ENCODE results near the gene ACTL6A.

Gene ACTL6A

GRCh38 chr3:179591313-179591712, 28.6 kb downstream of the ACTL6A start:
- no peak for DNase-seq

GRCh38 chr3:179599531-179599930, 36.8 kb downstream of the ACTL6A start:
- no peak for DNase-seq

GRCh38 chr3:179603321-179603720, 40.6 kb downstream of the ACTL6A start:
- no peak for DNase-seq

DNA sequence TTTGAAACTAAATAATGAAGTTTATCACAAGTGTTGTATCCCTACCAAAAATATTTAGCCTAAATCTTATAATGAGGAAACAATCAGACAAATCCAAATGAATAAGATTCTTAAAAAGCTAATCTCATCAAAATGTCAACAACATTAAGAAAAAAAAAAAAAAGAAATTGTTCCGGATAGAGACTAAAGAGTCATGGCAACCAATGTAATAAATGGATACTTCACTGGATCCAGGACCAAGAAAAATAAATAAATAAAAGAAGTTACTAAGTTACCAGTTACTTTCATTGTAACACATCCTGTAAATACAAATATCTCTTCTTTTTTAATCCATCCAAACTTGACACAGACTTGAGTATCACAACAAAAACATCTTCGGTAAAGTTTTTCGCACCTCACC, 41.1 kb downstream of the ACTL6A start:
- DNase-seq = no peak

GRCh38 chr3:179604321-179605078, 41.8 kb downstream of the ACTL6A start, which contains the start of the genes MRPL47 and NDUFB5:
Gene MRPL47 (minus strand): TSS chr3:179604638. CDS start chr3:179604624, 14 bp downstream.
Gene NDUFB5 (plus strand): TSS chr3:179604794. CDS start chr3:179604816, 22 bp downstream.
- peak; percentile 91 for DNase-seq

DNA sequence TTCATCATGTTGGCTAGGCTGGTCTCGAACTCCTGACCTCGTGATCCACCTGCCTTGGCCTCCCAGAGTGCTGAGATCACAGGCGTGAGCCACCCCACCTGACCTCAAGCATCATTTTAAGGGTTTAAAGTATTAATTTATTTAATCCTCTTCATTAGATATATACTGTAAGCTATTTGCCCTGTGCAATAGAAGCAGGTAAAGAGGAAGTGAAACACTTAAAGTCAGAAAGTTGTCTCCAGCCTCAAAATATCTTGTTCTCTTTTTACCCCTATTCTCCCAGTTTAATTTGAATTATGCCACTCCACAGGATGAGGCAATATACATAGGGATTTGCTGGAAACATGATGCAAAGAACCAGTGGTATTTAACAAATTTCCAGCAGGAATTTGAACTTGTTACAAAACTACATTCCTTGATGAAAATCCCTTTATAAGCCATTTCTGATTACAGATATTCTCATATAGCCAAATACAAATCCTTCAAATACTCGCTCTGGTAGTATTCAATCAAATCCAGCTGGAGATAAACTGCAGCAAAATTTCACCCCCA, 43.9 kb downstream of the ACTL6A start:
- DNase-seq = no peak

DNA sequence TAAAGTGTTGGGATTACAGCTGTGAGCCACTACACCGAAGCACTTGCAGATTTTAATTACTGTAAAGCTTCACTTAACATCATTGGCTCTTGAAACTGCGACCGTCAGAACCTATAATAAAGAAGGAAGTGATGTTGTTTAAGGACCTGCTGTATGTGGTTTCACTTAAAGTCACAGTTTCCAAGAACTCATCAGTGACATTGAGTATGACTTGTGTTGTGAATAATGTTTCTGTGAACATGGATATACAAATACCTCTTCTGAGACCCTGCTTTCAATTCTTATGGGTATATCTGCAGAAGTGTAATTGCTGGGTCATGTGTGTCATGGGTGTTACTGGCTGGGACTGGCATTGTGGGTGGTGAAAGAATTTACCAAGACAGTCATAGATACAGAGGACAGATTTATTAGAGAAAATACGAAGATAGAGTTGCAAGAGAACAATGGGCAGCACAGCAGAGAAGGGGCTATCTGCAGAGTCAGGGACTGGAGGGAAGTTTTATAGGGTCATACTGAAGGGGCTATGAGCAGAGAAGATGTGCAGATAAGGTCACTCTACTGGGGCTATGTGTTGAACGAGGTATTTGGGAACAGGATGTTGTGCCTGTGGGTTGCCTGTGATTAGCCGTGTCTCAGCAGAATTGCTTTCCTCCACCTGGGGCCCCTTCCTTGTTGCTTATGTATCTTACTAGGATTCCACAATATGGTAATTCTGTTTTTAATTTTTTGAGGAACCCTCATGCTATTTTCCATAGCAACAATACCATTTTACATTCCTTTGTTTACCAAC, 46.4 kb downstream of the ACTL6A start:
- DNase-seq = no peak

- no peak for DNase-seq
Measured at GRCh38 chr3:179610066-179610465, 47.3 kb downstream of the ACTL6A start.

- no peak for DNase-seq
Measured at GRCh38 chr3:179613807-179614206, 51.1 kb downstream of the ACTL6A start.

DNA sequence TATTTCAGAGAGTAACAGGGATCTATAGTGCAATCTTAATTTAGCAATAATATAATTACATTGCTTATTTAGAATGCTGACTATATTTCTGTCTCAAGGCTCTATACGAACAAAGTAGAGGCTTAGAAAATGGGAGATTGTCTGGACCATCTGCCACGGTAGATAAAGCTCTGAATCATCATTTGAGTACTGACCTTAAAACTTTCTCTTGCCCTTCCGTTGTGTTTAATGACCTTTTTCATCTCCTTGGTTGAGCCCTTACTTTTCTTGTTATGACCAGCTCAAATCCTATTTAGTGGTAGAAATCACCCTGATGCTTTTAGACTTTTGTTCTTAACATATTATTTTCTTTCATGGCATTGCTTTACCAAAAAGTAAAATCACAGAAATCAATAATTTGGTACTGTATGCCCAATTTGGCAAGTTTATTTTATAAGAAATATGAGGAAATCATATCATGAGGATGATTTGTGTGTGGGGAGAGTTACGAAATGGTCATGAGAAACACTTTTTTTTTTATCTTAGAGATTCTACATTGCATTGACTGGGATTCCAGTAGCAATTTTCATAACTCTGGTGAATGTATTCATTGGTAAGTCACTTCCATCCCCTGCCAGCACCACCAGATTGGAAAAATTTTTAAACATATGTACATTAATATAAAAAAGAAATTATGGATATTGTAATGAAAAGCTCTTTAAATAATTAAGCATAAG, 52.9 kb downstream of the ACTL6A start:
- DNase-seq = no peak

GRCh38 chr3:179622023-179622422, 59.3 kb downstream of the ACTL6A start:
- no peak for DNase-seq

GRCh38 chr3:179624451-179624850, 61.7 kb downstream of the ACTL6A start:
- no peak for DNase-seq

GRCh38 chr3:179630753-179631451, 68.2 kb downstream of the ACTL6A start:
- no peak for DNase-seq
